Nephron (organoid): Measurements from ENCODE around the gene ITPK1.

Experiments used
- H3K27ac Mint-ChIP-seq, 3 experiments: 2 replicates each; pipeline ENCODE4 v1.8.0; 2020; ENCODE audit warnings: mixed read lengths in 3 of 3, mild to moderate bottlenecking in 2 of 3, moderate library complexity in 1 of 3
- H3K27me3 Mint-ChIP-seq: 2 replicates; pipeline ENCODE4 v1.8.0; 2021; ENCODE audit warnings: low read depth, mild to moderate bottlenecking, moderate library complexity, mixed read lengths
- H3K36me3 Mint-ChIP-seq: 2 replicates; pipeline ENCODE4 v1.8.0; 2020; ENCODE audit warnings: low read depth, mixed read lengths
- H3K4me1 Mint-ChIP-seq: 2 replicates; pipeline ENCODE4 v1.8.0; 2020; ENCODE audit warnings: mixed read lengths
- H3K4me3 Mint-ChIP-seq, 3 experiments: 2 replicates each; pipeline ENCODE4 v1.8.0; 2020; ENCODE audit warnings: mild to moderate bottlenecking in 3 of 3, mixed read lengths in 3 of 3, moderate library complexity in 2 of 3
- H3K9me3 Mint-ChIP-seq: 2 replicates; pipeline ENCODE4 v1.8.0; 2020; ENCODE audit warnings: mixed read lengths
- TF ChIP-seq, protein P1 (sequence below), 3 experiments: fragments of 200-600 bp; sonication (generic); IDR thresholded peaks; one replicate each; pipeline ENCODE4 v1.5.0; 2021; ENCODE audit warnings: antibody characterized with exemption in 3 of 3; ENCODE audit not compliant: unreplicated experiment in 3 of 3

The ITPK1 gene

DNA sequence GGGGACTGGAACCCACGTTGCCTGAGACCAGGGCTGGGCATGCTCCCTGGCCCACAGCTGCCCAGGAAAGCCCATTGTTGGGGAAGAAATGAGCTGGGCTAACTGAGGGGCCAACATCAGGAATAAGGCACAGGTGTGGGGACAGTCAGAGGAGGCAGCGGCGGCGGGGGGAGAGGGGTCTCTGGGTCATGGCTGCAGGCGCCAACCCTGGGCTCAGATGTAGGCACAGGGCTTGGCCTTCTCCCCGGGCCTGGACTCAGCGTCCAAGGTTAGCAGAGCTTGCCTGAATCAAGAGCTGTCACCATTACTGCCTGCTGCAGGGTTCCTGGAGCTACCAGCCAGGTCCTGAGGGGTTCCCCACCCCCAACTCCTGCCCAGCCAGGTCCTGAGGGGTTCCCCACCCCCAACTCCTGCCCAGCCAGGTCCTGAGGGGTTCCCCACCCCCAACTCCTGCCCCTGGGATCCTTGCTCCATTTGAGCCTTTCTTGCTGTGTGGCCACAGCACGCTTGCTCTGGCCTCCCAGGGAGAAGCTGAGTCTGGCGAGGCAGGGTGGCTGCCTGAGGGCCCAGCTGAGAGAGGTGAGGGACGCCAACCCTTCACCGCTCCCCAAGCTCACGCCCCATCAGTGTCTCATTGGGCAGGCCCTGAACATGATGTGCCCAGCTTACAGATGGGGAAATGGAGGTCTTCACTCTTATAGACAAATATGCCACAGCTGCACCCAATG is 186.6 kb downstream of the ITPK1 start:
- TF ChIP-seq, protein P1, sequence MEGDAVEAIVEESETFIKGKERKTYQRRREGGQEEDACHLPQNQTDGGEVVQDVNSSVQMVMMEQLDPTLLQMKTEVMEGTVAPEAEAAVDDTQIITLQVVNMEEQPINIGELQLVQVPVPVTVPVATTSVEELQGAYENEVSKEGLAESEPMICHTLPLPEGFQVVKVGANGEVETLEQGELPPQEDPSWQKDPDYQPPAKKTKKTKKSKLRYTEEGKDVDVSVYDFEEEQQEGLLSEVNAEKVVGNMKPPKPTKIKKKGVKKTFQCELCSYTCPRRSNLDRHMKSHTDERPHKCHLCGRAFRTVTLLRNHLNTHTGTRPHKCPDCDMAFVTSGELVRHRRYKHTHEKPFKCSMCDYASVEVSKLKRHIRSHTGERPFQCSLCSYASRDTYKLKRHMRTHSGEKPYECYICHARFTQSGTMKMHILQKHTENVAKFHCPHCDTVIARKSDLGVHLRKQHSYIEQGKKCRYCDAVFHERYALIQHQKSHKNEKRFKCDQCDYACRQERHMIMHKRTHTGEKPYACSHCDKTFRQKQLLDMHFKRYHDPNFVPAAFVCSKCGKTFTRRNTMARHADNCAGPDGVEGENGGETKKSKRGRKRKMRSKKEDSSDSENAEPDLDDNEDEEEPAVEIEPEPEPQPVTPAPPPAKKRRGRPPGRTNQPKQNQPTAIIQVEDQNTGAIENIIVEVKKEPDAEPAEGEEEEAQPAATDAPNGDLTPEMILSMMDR (IDR thresholded peaks at IDR 0.05; ENCODE audit: unreplicated experiment in 3 of 3): no peak
- no peaks in the 10 kb centered on the region for H3K36me3 Mint-ChIP-seq
- peaks cover 29% of the 10 kb centered on the region for H3K27me3 Mint-ChIP-seq
- H3K27ac Mint-ChIP-seq: no peak overlapping the region
- H3K4me3 Mint-ChIP-seq: no peak overlapping the region
- H3K9me3 Mint-ChIP-seq: no peaks in the 10 kb centered on the region
- H3K4me1 Mint-ChIP-seq: peaks cover 8% of the 10 kb centered on the region

DNA sequence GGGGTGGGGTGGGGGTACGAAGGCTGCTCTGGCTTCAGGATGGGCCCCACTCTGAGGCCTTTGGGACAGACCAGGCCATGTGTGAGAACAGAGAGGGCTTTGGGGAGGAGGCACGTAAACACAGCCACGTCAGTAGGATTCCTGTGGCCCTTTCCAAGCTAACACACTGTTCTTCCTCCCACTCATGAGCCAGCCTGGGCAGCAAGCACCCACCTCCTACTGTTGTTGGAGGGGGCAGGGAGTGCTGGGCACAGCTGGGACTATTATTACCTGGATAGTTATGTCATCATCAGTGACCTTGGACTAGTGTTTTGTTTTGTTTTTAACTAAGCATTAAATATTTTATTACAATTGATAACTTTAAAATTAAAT is 187.5 kb downstream of the ITPK1 start:
- TF ChIP-seq, protein P1 (IDR thresholded peaks at IDR 0.05; ENCODE audit: unreplicated experiment in 3 of 3): no peak
- Mint-ChIP-seq H3K27ac (no peak overlapping the region), H3K36me3 (no peaks in the 10 kb centered on the region), H3K9me3 (no peaks in the 10 kb centered on the region), H3K4me1 (peaks cover 8% of the 10 kb centered on the region), H3K4me3 (no peak overlapping the region), H3K27me3 (peaks cover 37% of the 10 kb centered on the region)

DNA sequence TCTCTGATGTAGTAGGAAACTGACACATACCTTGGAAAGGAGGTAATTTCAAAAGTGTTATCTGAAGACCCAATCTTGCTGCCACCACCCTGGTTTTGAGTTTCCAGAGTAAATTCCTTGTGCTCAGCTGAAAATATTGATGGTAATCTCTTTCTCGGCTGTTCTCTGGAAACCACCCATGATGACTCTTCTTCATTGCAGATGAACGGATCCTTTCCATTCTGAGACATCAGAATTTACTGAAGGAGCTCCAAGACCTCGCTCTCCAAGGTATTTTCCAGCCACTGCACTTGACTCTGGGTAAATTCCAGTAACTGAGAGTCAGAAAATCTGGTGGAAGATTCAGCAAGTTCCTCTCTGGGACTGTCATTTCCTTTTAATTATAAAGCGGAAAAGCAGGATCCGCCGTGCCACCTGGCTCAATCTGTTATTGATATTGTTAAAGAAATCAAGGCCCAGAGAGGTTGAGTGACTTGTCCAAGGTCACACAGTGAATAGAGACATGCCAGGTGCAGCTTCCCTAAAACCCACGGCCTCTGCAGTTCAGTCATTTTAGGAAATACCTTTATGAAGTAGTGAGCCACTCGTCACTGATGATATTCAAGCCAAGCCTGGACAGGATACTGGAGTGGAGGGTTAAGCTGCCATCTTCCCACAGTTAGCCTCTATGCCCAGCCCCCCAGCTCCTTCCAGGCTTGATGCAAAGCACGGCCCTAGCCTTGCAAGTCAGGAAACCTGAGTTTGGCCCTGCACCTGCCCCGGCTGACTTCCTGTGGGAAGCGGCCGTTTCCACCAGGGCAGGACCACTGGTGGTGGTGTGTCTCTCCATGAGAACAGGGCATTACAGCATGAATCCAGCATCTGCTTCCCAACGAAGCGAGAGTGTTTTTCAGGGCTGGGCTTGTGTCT is 188.1 kb downstream of the ITPK1 start:
- peaks cover 39% of the 10 kb centered on the region for H3K27me3 Mint-ChIP-seq
- TF ChIP-seq, protein P1 (IDR thresholded peaks at IDR 0.05; ENCODE audit: unreplicated experiment in 3 of 3): no peak
- peaks cover 9% of the 10 kb centered on the region for H3K4me1 Mint-ChIP-seq
- H3K4me3 Mint-ChIP-seq: no peak overlapping the region
- H3K27ac Mint-ChIP-seq: no peak overlapping the region
- no peaks in the 10 kb centered on the region for H3K9me3 Mint-ChIP-seq
- H3K36me3 Mint-ChIP-seq: no peaks in the 10 kb centered on the region

DNA sequence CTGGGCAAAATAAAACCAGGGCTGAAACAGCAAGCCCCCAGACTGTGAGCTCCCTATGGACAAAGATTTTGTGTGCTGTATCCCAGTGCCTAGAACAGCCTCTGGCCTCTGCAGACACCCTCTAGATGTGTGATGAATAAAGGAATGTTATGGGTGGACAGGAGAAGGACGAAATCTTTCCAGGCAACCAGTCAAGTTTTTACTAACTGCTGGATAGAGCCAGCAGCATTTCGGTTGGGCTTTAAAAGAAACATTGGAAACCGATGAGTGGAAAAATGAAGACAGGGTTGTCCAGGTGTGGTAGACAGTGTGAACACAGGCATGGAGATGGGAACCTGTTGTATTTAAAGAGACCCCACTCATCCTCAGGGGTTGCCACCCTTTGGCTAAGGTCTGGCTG is 188.8 kb downstream of the ITPK1 start:
- no peaks in the 10 kb centered on the region for H3K9me3 Mint-ChIP-seq
- H3K36me3 Mint-ChIP-seq: no peaks in the 10 kb centered on the region

DNA sequence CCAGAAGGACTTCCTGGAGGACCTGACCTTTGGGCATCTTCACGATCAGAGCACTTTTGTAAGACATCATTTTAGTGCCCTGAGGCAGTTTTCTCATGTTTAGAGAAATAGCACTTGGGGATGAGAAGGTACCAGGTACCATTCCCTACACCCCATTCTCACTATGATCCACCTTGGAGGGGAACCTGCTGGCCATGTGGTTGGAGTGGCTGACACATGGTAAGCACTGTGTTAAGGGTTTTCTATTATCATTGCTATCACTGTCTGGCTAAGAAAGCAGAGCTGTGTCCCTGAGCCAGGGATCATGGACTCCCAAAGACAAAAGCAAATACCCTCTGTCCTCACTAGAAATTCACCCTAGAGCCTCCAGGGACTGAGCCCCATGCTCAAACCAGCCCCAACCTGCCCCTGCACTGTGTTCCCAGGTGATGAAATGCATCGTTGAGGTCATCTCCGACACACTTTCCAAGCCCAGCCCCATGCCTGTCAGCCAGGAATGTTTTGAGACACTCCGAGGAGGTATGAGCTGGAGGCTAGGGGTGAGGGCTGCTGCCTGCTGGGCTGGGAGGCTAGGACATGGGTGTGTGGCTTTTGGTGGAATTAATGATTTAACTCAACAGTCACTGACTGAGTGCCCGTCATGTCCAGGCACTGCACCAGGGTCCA is 189.4 kb downstream of the ITPK1 start:
- Mint-ChIP-seq H3K36me3 (no peaks in the 10 kb centered on the region), H3K4me3 (no peak overlapping the region)
- TF ChIP-seq, protein P1 (IDR thresholded peaks at IDR 0.05; ENCODE audit: unreplicated experiment in 3 of 3): no peak

More for the DNA sequence above, 188.8 kb downstream of the ITPK1 start:
- Mint-ChIP-seq H3K4me1 (peaks cover 14% of the 10 kb centered on the region), H3K4me3 (no peak overlapping the region), H3K27ac (no peak overlapping the region), H3K27me3 (peaks cover 46% of the 10 kb centered on the region)
- TF ChIP-seq, protein P1 (IDR thresholded peaks at IDR 0.05; ENCODE audit: unreplicated experiment in 3 of 3): no peak

More for the DNA sequence above, 189.4 kb downstream of the ITPK1 start:
- Mint-ChIP-seq H3K4me1 (peaks cover 14% of the 10 kb centered on the region), H3K27ac (no peak overlapping the region), H3K9me3 (no peaks in the 10 kb centered on the region), H3K27me3 (peaks cover 52% of the 10 kb centered on the region)
